G401.6 (cell line): Measurements from ENCODE around the gene CROCC2.
"Not testable (repeated sequence)": the region's sequence is repeated elsewhere in the genome, so short reads cannot be mapped to it uniquely, and the experiment has no call there.

Experiments
- FAIRE-seq: peaks from 2 replicates; lab custom pipeline; 2012; peaks lifted over from hg19 to GRCh38; lab: Jason Lieb, UNC

CROCC2 gene

DNA sequence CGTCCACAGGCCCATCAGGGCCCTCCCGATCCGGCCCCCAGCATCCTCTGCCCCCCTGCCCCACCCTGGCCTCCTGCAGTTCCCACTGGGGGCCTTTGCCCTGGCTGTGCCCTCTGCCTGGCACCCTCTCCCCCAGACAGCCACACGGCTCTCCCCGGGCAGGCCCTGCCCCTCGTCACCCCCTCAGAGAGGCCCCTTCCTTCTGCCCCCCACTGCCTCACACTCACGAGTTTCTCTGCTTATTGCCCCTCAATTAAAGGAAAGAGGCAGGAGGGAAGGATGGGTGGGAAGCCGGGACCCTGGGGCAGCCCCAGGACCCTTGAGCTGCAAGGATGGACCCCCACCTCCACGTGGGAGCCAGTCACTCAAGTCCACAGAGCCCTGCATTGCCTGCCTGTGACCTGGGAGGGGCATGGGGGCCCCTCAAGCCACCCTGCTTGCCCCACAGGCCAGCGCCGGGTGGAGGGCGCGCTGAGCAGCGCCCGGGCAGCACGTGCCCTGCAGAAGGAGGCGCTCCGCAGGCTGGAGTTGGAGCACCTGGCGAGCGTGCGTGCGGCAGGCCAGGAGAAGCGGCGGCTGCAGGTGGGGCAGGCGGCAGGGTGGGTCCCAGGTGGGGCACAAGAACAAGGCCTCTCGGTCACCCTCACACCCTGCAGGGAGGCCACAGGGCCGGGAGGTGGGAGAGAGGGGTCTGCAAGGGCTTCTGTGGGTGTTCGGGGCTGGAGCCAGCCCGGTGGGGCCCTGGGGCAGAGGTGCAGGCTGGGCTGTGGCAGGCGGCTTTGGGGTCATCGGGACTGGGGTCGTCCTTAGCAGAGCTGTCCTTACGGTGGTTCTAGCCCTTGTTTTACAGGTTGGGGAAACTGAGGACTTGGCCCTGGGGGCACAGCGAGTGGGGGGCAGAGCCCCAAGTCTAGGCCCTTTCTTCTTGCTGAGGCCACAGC is 61.8 kb downstream of the CROCC2 start:
- no peak for FAIRE-seq

GRCh38 chr2:240968731-240969624 is 62.8 kb downstream of the CROCC2 start:
- no peak for FAIRE-seq

DNA sequence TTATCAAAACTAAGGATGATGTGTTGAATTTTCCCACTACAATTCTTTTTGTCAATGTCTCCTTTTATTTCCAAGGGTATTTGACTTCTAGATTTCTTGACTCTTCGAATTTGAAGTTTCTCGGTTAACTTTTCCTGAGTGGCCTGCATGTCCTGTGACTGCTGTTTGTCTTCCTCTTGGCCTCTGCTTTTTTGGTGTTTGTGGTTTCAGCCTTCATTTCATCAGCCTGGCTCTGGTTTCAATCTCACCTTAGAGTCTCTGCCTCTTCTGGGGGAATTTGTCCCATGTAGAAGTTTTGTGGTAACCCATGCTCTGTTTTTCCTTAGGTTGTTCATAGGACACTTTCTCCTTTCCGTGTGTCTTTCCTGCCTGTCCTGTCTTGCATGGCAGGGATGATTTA is 64.0 kb downstream of the CROCC2 start:
- FAIRE-seq = no peak

GRCh38 chr2:240970816-240971215 is 64.7 kb downstream of the CROCC2 start:
- FAIRE-seq = no peak

- no peak for FAIRE-seq
Observed at GRCh38 chr2:240972201-240972600, 66.1 kb downstream of the CROCC2 start.

DNA sequence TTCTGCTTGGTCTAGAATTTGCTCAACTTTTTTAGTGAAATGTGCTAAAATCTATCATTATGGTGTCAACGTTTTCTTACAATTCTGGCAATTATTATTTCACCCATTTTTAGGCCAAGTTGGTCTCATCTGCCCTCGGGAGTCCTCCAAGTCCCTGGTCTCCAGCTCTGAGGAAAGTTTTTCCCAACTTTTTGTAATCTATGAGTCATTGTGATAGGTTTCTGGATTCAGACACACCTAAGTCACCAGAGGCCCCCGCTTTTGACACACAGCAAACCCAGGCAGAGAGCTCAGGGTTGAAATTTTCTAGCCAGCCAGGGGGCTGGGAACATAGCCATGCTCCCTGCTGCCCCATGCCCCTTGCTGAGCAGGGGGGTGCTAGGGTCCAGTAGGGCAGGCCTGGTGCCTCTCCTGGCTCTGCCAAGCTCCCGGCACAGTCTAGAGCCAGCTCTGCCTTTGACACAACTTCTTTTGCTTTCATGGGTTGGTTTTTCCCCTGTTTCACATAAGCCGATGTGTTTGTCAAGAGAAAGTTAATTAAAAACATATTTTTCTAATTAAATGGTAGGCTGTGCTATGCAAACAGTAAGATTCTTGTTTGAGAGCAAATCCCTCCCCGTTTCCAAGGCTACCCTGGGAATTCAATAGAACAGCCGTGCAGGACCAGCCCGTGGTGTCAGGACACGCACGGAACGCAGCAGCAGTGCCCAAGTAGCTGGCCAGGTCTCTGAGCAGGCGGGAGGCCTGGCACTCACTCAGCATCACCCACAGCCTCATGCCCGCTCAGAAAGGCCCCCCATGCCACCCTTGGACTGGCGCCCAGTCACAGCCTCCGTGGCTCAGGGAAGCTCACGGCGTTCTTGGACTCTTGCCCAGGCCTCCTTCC is 66.7 kb downstream of the CROCC2 start:
- no peak for FAIRE-seq

- no peak for FAIRE-seq
Observed at GRCh38 chr2:240974771-240975572, 68.8 kb downstream of the CROCC2 start.

GRCh38 chr2:240975903-240976302 is 69.8 kb downstream of the CROCC2 start:
- not testable (repeated sequence) for FAIRE-seq

- no peak for FAIRE-seq
Observed at GRCh38 chr2:240981280-240981679, 75.1 kb downstream of the CROCC2 start.

- no peak for FAIRE-seq
Observed at GRCh38 chr2:240981871-240982800, 76.0 kb downstream of the CROCC2 start.

- no peak for FAIRE-seq
Observed at GRCh38 chr2:240982821-240983281, 76.7 kb downstream of the CROCC2 start.

DNA sequence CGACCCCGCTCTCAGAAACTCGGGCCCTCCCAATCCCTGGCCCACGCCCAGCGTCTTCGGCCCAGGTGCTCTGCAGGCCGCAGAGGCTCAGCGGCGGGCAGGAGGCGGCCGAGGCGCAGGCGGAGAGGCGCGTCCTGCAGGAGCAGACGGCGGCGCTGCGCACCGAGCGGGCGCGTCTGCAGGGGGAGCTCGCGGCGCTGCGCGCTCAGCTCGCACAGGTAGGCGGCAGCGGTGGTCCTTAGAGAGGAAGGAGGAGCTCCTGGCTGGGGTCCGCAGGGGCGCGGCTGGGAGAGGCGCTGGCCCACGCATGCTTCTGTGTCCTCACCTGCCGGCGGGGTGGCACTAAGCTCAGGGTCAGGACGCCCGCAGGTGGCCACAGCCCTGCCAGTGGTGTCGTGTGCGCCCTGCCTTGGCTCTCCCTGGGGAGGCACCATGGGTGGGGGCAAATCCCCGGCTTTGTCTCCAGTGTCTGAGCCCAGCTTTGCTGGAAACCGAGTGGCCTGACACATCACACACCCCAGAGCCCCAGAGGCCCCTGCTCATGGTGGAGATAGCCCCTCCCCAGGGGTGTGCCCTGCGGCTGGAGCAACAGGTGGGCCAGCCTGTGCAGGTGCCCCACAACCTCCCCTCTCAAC is 77.3 kb downstream of the CROCC2 start:
- FAIRE-seq = no peak

GRCh38 chr2:240983996-240984498 is 77.9 kb downstream of the CROCC2 start:
- FAIRE-seq = no peak

DNA sequence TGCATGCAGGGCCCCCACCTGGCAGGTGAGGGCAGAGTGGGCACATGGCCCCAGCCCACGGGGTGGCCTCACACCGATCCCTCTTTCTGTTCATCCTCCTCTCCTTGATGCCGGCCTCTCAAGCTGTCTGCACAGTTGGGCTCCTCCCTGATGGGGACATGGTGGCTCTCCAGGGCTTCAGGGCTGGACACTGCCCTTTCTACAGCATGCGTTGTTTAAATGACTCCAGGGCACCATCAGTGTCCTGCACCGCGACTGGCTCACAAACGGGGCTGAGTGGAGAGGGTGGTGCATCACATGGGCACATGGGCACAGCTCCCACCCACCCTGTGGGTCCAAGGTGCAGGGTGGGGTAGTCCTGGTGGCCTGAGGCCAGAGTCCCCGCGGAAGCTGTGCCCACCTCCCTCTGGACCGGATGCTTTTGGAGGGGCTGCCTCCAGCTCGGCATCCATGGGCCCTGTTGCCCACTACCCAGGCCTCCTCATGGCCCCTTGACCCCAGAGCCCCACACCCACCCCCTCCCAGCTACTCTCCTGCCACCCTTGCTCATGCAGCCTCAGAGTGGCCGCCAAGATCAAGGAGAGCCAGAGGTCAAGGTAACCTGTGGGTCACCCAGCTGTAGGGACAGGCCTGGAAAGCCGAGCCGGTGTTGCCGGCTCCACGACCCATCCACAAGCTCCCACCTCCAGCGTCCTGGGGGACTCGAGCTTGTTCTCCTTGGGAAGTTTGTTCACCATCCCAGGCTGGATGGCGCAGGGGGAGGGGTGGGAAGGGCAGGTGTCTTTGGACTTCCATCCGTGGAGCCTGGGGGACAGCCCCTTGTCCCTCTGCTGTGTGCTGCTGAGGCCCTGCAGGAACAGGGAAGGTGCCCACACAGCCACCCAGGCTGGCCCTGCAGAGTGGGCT is 80.0 kb downstream of the CROCC2 start:
- FAIRE-seq = no peak

DNA sequence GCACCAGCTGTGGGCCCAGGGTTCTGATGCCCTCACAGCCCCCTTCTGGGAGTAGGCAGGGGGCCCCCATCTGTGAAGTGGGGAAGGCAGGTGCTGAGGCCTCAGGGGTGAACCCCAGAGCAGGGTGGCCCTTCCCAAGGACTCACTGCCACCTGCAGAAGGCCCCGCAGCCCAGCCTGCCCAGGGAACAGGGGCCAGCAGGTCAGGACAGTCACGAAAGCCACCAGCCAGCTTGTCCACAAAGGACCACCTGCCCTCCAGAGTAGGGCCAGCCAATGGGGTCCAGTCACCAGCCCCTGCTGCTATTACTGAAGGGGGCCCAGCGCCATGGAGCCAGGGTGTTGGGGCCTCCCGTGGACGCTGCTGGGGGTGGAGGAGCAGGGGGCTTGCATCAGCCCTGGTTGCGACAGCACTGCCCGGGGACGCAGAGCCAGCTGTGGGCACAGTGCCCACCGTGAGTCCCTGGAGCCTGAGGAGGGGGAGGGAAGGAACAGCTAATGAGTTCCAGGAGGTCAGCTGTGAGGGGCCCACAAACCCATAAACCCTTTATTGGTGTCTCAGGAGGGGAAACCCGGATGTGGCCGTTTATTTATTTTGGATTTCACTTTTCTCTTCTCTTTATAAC is 80.8 kb downstream of the CROCC2 start:
- no peak for FAIRE-seq

GRCh38 chr2:240987588-240987987 is 81.5 kb downstream of the CROCC2 start:
- FAIRE-seq = no peak

DNA sequence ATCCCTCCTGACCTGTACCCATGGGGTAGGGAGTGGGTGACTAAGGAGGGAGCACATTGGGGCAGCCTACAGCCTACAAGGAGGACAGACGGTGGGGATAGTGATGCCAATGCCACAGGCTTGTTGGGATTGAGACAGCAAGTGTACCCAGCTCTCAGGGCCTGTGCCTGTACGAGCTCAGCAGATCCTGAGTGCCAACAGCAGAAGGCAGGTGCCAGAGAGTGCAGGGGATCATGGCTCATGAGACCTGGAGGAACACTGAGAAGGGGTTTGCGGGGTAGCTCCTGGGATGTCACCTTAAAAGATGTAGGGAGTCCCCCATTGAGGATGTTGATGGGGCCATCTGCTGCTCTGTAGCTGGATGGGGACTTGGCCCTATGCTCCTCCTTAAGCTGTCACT is 82.0 kb downstream of the CROCC2 start:
- no peak for FAIRE-seq
